H9 (cell line): ENCODE measurements around the gene SSTR1. TPM values are rescaled to one million over a fixed set of nuclear protein-coding genes. Genes with fewer than 3 reads are reported as not detected.

Experiments used
- DNase-seq: peaks from one replicate; pipeline ENCODE4 v3.0.0-alpha.2; 2017
- H2AFZ ChIP-seq: one replicate; pipeline ENCODE4 v1.6.1; 2013; ENCODE audit warnings: mild to moderate bottlenecking, low read length, control low read depth, moderate library complexity
- H2AK5ac ChIP-seq: 2 replicates; pipeline ENCODE4 v1.6.1; 2013; ENCODE audit warnings: low read length, control low read depth, mixed read lengths; ENCODE audit not compliant: insufficient read length
- H2BK120ac ChIP-seq: one replicate; pipeline ENCODE4 v1.6.1; 2013; ENCODE audit warnings: low read depth, mild to moderate bottlenecking, low read length, control low read depth, inconsistent platforms; ENCODE audit not compliant: poor library complexity, severe bottlenecking
- H2BK12ac ChIP-seq: 2 replicates; pipeline ENCODE4 v1.6.1; 2013; ENCODE audit warnings: low read length, control low read depth, mixed read lengths, low read depth; ENCODE audit not compliant: insufficient read length
- H2BK15ac ChIP-seq: 2 replicates; pipeline ENCODE4 v1.6.1; 2013; ENCODE audit warnings: low read depth, low read length, control low read depth
- H2BK20ac ChIP-seq: one replicate; pipeline ENCODE4 v1.6.1; 2013; ENCODE audit warnings: low read depth, mild to moderate bottlenecking, low read length, control low read depth, inconsistent platforms; ENCODE audit not compliant: poor library complexity, severe bottlenecking
- H2BK5ac ChIP-seq: 2 replicates; pipeline ENCODE4 v1.6.1; 2013; ENCODE audit warnings: low read length, control low read depth, mixed read lengths; ENCODE audit not compliant: insufficient read length
- H3K14ac ChIP-seq: 2 replicates; pipeline ENCODE4 v1.6.1; 2013; ENCODE audit warnings: low read length, control low read depth; ENCODE audit not compliant: insufficient read depth
- H3K18ac ChIP-seq: 2 replicates; pipeline ENCODE4 v1.6.1; 2013; ENCODE audit warnings: low read depth, mild to moderate bottlenecking, mixed read lengths, low read length, control low read depth; ENCODE audit not compliant: insufficient read length
- H3K23ac ChIP-seq: 2 replicates; pipeline ENCODE4 v1.6.1; 2013; ENCODE audit warnings: low read length, control low read depth, mixed read lengths, low read depth; ENCODE audit not compliant: insufficient read length
- H3K23me2 ChIP-seq: 2 replicates; pipeline ENCODE4 v1.6.1; 2013; ENCODE audit warnings: low read depth, mild to moderate bottlenecking, mixed read lengths, low read length, control low read depth; ENCODE audit not compliant: insufficient read length, poor library complexity, severe bottlenecking
- H3K27ac ChIP-seq: 2 replicates; pipeline ENCODE4 v1.5.1; 2013; ENCODE audit warnings: low read length, control low read depth, mixed read lengths, low read depth; ENCODE audit not compliant: insufficient read length
- H3K27me3 ChIP-seq: 2 replicates; pipeline ENCODE4 v1.6.1; 2013; ENCODE audit warnings: low read length, control low read depth, inconsistent platforms; ENCODE audit not compliant: insufficient read depth
- H3K4ac ChIP-seq: 2 replicates; pipeline ENCODE4 v1.6.1; 2013; ENCODE audit warnings: low read depth, mild to moderate bottlenecking, control low read depth, inconsistent platforms, low read length, moderate library complexity
- H3K4me1 ChIP-seq: 2 replicates; pipeline ENCODE4 v1.6.1; 2013; ENCODE audit warnings: low read length, control low read depth, inconsistent platforms; ENCODE audit not compliant: insufficient read depth
- H3K4me2 ChIP-seq: 2 replicates; pipeline ENCODE4 v1.6.1; 2013; ENCODE audit warnings: low read length, control low read depth, mixed read lengths; ENCODE audit not compliant: insufficient read length, insufficient read depth
- H3K56ac ChIP-seq: 2 replicates; pipeline ENCODE4 v1.6.1; 2013; ENCODE audit warnings: low read depth, mild to moderate bottlenecking, mixed read lengths, low read length, control low read depth; ENCODE audit not compliant: insufficient read length
- H3K79me1 ChIP-seq: 2 replicates; pipeline ENCODE4 v1.6.1; 2013; ENCODE audit warnings: low read depth, mild to moderate bottlenecking, moderate library complexity, low read length, control low read depth, inconsistent platforms; ENCODE audit not compliant: insufficient read depth, poor library complexity, severe bottlenecking
- H3K79me2 ChIP-seq: 2 replicates; pipeline ENCODE4 v1.6.1; 2013; ENCODE audit warnings: low read length, control low read depth, inconsistent platforms; ENCODE audit not compliant: insufficient read depth
- H3K9ac ChIP-seq: 2 replicates; pipeline ENCODE4 v1.6.1; 2013; ENCODE audit warnings: low read length, control low read depth, mixed read lengths; ENCODE audit not compliant: insufficient read length; ENCODE audit errors: extremely low read depth
- H3K9me3 ChIP-seq: one replicate; pipeline ENCODE4 v1.6.1; 2013; ENCODE audit warnings: low read depth, low read length, inconsistent platforms; ENCODE audit not compliant: control insufficient read depth
- H3T11ph ChIP-seq: one replicate; pipeline ENCODE4 v1.6.1; 2013; ENCODE audit warnings: mild to moderate bottlenecking, low read length, control low read depth, inconsistent platforms
- H4K20me1 ChIP-seq: one replicate; pipeline ENCODE4 v1.6.1; 2013; ENCODE audit not compliant: control insufficient read depth, insufficient read length, insufficient read depth
- H4K5ac ChIP-seq: 2 replicates; pipeline ENCODE4 v1.6.1; 2013; ENCODE audit warnings: low read depth, mild to moderate bottlenecking, mixed read lengths, low read length, control low read depth; ENCODE audit not compliant: insufficient read length
- H4K8ac ChIP-seq: replicated peaks from 2 replicates; pipeline ENCODE4 v1.6.1; 2013; ENCODE audit warnings: low read length, control low read depth, mixed read lengths, low read depth; ENCODE audit not compliant: insufficient read length
- H4K91ac ChIP-seq: 2 replicates; pipeline ENCODE4 v1.6.1; 2013; ENCODE audit warnings: low read depth, mild to moderate bottlenecking, moderate library complexity, mixed read lengths, low read length, control low read depth; ENCODE audit not compliant: insufficient read length
- H3K27ac Mint-ChIP-seq, 3 experiments: 2 replicates in 2 of 3; 3 replicates in 1 of 3; pipeline ENCODE4 v1.8.0; 2020 to 2021; ENCODE audit warnings: mixed read lengths in 3 of 3, mild to moderate bottlenecking in 1 of 3, moderate library complexity in 1 of 3
- H3K27me3 Mint-ChIP-seq: 2 replicates; pipeline ENCODE4 v1.8.0; 2021; ENCODE audit warnings: low read depth, mild to moderate bottlenecking, moderate library complexity, mixed read lengths
- H3K36me3 Mint-ChIP-seq, 3 experiments: 2 replicates in 2 of 3; 3 replicates in 1 of 3; pipeline ENCODE4 v1.8.0; 2020 to 2021; ENCODE audit warnings: low read depth in 3 of 3, mixed read lengths in 3 of 3; ENCODE audit not compliant: insufficient read depth in 1 of 3
- H3K4me1 Mint-ChIP-seq, 2 experiments: 2 replicates each; pipeline ENCODE4 v1.8.0; 2020; ENCODE audit warnings: mixed read lengths in 2 of 2
- H3K4me3 Mint-ChIP-seq, 2 experiments: 2 replicates in 1 of 2; 3 replicates in 1 of 2; pipeline ENCODE4 v1.8.0; 2020 to 2021; ENCODE audit warnings: mild to moderate bottlenecking in 2 of 2, mixed read lengths in 2 of 2, moderate library complexity in 1 of 2
- H3K9me3 Mint-ChIP-seq, 2 experiments: 2 replicates in 1 of 2; 3 replicates in 1 of 2; pipeline ENCODE4 v1.8.0; 2020; ENCODE audit warnings: mild to moderate bottlenecking in 2 of 2, mixed read lengths in 2 of 2, moderate library complexity in 1 of 2
- CTCF ChIP-seq: fragments of 200-600 bp; sonication (generic); conservative IDR thresholded peaks from 3 replicates; pipeline ENCODE4 v1.8.0; 2021; ENCODE audit warnings: antibody characterized with exemption, mild to moderate bottlenecking
- WGBS: extraction: QIAGEN DNeasy Blood & Tissue Kit; methylation state at CpG from one replicate; pipeline ENCODE4 v1.1.7; 2013; ENCODE audit warnings: missing lambda C conversion rate, low lambda C conversion rate, mixed read lengths; ENCODE audit not compliant: insufficient read length; ENCODE audit errors: extremely low coverage; 5-methylcytosine and 5-hydroxymethylcytosine counted together
- total RNA-seq: library from RNA; stranded (reverse); gene quantifications from 2 replicates; pipeline ENCODE4 v1.2.1, GENCODE V29; 2021

Gene SSTR1
- total RNA-seq, 1 experiment from 2014 or later = 0.98 TPM

GRCh38 chr14:38187528-38187927 is 20.2 kb upstream of the SSTR1 start:
- no peaks in the 10 kb centered on the region for H3K23me2 ChIP-seq
- H3K9me3 ChIP-seq = no peaks in the 10 kb centered on the region
- no peak overlapping the region for H3T11ph ChIP-seq
- H3K27ac Mint-ChIP-seq = peak overlapping the region; percentile 41 to 89 (median 74); a peak in 4 of 7 replicates
- no peak overlapping the region for H2BK20ac ChIP-seq
- TF ChIP-seq CTCF = no peak
- no peak overlapping the region for H3K18ac ChIP-seq
- peaks cover 6% of the 10 kb centered on the region; the same call in 1 of the 2 replicates for H3K79me2 ChIP-seq
- H4K5ac ChIP-seq = no peak overlapping the region
- H4K91ac ChIP-seq = no peak overlapping the region
- peaks cover 36 to 50% (median 43%) of the 10 kb centered on the region in 3 experiments for H3K36me3 Mint-ChIP-seq
- H3K27me3 Mint-ChIP-seq = no peaks in the 10 kb centered on the region; the same call in 1 of the 2 replicates
- no peak overlapping the region for H3K27ac ChIP-seq
- no peak overlapping the region for H2AK5ac ChIP-seq
- H3K4me1 ChIP-seq = peaks cover 11% of the 10 kb centered on the region
- no peak overlapping the region for H2BK15ac ChIP-seq
- H3K4ac ChIP-seq = no peak overlapping the region
- H2BK12ac ChIP-seq = no peak overlapping the region
- no peaks in the 10 kb centered on the region for H4K20me1 ChIP-seq
- no peak overlapping the region for H2BK5ac ChIP-seq
- H3K27me3 ChIP-seq = no peaks in the 10 kb centered on the region
- H3K4me1 Mint-ChIP-seq = peaks cover 43 to 51% of the 10 kb centered on the region in 2 experiments
- no peak overlapping the region for H3K23ac ChIP-seq
- no peak overlapping the region for H3K14ac ChIP-seq
- H3K79me1 ChIP-seq = no peaks in the 10 kb centered on the region
- H3K9me3 Mint-ChIP-seq = peaks cover 12 to 19% of the 10 kb centered on the region in 2 experiments
- no peak overlapping the region for H3K4me3 Mint-ChIP-seq
- H3K4me2 ChIP-seq = no peak overlapping the region
- DNase-seq = no peak
- no peak overlapping the region for H3K9ac ChIP-seq
- no peak overlapping the region for H2BK120ac ChIP-seq
- no peak overlapping the region for H3K56ac ChIP-seq
- H4K8ac ChIP-seq = no peak overlapping the region
- no peak overlapping the region for H2AFZ ChIP-seq
- WGBS = 100% methylated on average over 1 of the region's 2 CpGs
